HG03460 (cell line): Measurements from ENCODE around the gene EXOSC3.
"Not testable (repeated sequence)": the region's sequence is repeated elsewhere in the genome, so short reads cannot be mapped to it uniquely, and the experiment has no call there.

Experiments used
- ATAC-seq: cut with Tn5 transposase; IDR thresholded peaks from one replicate; pipeline ENCODE4 v1.9.1; 2021; ENCODE audit not compliant: unreplicated experiment

Gene EXOSC3

DNA sequence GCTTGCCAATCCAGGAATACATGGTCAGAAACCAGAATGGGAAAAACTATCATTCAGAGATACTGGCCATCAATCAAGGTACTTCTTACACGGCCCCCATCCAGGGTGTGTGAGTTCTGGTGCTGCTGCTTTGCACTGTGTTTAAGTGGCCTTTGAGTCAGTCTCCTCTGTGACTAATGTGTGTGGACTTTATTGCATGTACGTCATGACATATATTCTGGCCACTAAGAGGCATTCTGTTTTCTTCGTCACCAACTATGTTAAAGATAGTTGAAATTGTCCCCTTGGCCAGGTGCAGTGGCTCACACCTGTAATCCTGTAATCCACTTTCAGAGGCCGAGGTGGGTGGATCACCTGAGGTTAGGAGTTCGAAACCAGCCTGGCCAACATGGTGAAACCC is 8.5 kb downstream of the EXOSC3 start:
- ATAC-seq, result no peak

DNA sequence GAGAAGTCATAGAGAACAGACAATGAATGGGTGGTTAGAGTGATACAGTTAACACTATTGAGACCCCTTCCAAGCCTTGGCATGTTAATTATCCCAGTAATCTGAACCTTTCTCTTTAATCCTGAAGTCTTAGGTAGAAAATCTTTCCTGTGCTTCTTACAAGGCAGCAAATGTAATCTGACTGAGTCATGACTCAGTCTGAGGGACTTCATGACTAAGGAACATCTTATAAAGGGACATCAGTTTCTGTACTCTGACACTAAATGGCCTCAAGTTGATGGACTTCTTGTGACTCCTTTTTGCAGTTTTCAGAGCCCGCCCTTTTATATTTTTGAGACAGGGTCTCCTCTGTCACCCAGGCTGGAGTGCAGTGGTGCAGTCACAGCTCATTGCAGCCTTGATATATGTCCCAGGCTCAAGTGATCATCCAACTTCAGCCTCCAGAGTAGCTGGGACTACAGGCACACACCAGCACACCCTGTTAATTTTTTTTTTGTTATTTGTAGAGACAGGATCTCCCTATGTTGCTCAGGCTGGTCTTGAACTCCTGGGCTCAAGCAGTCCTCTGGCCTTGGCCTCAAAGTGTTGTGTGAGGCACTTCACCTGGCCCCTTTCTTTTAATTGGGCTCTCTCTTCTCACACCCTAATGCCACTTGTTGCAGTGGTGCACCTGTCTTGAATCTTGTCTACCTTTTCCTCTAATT is 9.5 kb downstream of the EXOSC3 start:
- no peak for ATAC-seq

DNA sequence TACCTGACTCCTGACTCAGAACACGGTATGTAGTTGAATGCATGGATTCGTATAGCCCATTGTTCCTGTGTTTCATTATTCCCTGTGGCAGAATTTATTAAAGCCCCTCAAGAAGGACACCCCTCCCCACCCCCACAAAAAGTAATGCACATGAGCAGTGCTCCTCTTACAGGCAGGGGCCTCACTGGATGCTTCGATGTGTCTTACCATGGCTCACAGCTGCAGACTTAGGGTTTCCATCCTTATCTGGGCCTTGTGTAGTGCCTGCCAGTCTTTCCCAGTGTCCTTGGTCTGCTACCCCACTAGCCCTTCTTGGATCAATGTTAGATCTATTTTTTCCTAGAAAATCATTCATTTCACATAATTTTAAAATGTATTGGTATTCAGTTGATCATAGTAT is 14.9 kb downstream of the EXOSC3 start:
- no peak for ATAC-seq

DNA sequence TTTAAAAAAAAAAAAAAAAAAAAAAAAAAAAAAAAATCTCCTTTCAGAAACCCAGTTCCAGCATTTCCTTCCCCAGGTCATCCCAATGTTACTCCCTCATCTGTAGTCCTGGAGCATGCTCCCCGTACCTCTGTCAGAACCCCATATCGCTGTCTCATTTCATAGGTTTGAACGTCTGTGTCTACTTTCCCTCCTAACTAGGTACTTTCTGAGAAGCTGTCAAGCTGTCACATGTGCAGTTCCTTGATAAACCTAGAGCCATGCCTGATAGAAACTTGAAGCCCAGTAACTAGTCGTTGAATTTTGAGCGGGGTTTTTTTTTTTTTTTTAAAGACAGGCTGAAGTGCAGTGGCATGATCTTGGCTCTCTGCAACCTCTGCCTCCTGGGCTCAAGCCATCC is 15.6 kb downstream of the EXOSC3 start:
- no peak for ATAC-seq

DNA sequence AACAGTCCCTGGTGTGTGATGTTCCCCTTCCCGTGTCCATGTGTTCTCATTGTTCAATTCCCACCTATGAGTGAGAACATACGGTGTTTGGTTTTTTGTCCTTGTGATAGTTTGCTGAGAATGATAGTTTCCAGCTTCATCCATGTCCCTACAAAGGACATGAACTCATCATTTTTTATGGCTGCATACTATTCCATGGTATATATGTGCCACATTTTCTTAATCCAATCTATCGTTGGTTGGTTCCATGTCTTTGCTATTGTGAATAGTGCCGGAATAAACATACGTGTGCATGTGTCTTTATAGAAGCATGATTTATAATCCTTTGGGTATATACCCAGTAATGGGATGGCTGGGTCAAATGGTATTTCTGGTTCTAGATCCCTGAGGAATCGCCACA is 19.6 kb downstream of the EXOSC3 start:
- not testable (repeated sequence) for ATAC-seq

DNA sequence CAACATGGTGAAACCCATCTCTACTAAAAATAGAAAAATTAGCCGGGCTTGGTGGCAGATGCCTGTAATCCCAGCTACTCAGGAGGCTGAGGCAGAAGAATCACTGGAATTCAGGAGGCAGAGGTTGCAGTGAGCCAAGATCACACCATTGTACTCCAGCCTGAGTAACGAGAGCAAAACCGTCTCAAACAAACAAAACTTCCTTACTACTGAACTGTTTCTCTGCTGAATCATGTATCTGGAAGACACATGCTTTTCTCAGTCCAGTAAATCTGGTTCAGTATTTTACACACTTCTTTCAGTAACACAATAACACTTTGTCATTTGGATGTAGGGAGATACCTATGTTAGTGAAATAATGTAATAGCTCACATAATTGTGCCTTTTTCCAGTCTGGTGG is 23.4 kb downstream of the EXOSC3 start:
- ATAC-seq, result no peak

DNA sequence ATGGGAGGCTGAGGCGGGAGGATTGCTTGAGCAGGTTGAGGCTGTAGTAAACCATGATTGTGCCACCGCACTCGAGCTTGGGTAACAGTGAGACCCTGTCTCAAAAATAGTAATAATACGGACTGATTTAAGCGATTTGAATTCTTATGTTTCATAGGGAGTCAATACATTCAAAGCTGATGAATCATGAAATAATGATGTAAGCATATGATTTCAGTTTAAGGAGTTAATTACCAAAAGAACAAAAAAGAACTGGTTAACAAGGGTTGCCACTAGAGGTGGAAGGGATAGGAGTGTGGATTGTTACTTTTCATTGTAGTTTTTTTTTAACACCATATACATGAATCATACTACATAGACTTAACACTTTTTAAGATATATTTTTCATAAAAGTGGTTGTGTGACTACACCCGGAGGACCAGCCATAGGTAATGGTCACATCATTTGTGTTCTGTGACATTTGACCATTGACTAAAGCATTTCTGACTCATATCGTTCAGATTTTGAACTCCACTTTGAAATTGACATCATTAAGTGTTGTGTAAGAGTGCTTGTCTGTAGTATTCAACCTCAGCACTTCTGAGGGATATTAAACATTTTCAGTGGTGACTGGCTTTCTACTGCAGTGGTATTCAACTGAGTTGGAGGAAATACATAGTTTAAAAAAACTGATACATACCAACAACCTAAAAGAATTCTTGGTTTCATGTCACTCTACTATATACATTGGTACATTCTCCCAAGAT is 24.3 kb downstream of the EXOSC3 start:
- no peak for ATAC-seq

DNA sequence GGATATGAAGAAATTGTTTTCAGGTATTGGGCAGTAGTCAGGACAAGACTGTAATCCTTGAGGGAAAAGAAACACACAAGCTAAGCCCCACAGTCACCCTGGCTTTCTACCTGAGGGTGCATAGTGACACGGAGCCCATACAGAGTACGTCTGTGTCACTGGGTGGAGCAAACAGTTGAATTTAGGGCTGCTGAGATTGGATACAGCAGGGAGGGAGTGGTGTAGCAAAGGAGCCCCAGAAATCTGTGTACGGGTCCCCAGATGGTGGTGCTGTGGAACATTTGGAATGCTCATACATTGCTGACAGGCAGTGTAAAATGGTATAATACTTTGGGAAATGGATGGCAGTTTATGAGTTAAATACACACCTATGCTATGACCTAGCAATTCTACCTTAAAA is 26.1 kb downstream of the EXOSC3 start:
- no peak for ATAC-seq

DNA sequence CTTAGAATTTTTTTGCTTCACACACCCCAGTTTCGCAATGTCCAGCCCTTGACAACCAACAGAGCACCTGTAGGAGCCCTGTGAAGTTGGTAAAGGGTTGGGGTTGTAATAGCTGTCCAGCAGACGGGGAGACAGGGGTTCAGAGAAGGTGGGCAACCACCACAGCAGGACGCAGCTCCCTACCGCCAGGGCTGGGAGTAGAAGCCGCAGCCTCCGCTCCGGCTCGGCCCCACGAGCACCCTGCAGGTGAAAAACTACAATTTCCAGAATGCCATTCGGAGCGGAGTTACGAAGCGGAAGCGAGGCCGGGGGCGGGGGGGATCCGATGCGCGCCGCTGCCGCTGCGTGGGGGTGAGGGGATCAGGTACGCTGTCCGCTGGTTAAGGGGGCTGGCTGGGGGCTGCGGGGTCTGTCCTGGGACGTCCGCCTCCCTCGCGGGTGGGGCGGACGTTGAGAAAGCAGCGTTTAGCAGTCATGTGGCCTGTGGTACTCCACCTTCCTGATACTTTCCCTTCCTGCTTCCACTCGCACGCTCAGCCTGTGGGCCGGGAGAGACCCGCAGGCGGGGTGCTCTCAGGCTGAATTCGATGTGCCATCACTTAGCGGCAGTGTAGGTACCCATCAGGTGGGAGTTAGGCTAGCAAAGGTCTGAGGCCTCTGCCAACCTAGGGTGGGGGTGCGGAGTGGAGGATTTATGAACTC is 31.2 kb downstream of the EXOSC3 start, which contains the start of gene TRMT10B:
TSS of gene TRMT10B (plus strand) at position 317 of the 702 bp plus-strand sequence. CDS start 8,127 bp downstream, outside the sequence.
- peak; percentile 85 for ATAC-seq

DNA sequence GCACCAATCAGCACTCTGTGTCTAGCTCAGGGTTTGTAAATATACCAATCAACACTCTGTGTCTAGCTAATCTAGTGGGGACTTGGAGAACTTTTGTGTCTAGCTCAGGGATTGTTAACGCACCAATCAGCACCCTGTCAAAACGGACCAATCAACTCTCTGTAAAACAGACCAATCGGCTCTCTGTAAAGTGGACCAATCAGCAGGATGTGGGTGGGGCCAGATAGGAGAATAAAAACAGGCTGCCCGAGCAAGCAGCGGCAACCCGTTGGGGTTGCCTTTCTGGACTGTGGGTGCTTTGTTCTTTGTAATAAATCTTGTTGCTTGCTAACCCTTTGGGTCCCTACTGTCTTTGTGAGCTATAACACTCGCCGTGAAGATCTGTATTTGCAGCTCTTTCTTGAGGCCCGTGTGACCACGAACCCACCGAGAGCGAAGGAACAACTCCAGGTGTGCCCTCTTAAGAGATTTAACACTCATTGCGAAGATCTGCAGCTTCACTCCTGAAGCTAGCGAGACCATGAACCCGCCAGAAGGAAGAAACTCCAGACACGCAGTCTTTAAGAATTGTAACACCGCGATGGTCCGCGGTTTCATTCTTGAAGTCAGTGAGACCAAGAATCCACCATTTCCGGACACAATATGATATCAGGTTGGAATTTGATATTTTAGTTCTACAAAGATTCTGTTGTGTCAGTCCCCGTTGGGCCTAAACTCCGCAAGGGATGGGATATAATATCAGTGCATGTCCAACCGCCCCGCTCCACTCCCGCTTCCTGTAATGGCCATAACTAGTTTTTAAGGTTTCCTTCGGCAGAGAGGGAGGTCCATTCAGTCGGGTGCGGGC is 32.0 kb downstream of the EXOSC3 start:
- ATAC-seq, result no peak

DNA sequence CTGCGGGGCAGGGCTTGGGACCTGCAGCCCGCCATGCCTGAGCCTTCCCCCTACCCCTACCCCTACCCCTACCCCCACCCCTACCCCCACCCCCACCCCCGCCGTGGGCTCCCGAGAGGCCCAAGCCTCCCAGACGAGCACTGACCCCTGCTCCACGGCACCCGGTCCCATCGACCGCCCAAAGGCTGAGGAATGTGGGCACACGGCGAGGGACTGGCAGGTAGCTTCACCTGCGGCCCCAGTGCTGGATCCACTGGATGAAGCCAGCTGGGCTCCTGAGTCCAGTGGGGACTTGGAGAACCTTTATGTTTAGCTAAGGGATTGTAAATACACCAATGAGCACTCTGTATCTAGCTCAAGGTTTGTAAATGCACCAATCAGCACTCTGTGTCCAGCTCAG is 32.8 kb downstream of the EXOSC3 start:
- not testable (repeated sequence) for ATAC-seq

DNA sequence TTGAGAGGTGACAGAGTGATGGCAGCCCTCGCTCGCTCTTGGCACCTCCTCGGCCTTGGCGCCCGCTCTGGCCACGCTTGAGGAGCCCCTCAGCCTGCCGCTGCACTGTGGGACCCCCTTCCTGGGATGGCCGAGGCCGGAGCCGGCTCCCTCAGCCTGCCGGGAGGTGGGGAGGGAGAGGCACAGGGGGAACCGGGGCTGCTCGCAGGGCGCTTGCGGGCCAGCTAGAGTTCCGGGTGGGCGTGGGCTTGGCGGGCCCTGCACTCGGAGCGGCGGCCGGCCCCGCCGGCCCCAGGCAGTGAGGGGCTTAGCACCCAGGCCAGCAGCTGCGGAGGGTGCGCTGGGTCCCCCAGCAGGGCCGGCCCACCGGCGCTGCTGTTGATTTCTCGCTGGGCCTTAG is 33.2 kb downstream of the EXOSC3 start:
- ATAC-seq, result not testable (repeated sequence)

DNA sequence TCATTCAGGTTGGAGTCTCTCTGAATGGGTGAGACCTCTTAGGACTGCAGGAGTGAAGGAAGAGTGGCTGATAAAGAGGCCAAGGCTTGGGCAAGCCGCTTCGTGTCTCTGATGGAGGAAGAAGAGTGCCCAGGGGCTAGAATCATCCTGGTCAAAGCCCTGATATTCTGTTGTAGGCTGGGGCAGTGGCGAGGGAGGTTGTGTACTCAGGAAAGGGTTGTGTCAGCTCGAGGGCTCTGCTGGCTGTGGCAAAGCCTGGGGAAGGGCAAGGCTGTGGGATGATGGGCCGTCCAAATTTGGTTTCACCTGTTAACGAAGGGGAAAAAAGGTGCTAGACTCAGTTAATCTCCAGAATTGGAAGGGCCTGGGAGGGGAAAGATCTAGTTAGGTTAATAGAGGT is 33.7 kb downstream of the EXOSC3 start:
- ATAC-seq, result no peak

DNA sequence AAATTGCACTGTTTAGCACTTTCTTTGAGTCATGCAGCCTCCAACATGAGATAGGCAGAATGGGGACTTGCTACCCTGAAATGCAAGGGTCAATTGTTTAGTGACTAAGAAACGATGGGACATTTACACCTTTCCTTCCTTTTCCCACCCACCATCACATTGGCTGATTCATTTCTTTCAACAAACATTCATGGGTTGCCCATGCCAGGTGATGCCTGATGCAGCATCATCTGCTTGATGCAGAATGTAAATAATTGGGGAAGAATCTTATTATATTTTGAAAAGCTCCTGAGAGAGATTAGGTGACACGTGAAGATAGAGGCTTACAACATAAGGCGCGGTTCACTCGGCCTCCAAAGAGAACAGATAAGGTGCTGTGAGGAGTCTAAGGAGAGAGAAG is 35.7 kb downstream of the EXOSC3 start:
- no peak for ATAC-seq

DNA sequence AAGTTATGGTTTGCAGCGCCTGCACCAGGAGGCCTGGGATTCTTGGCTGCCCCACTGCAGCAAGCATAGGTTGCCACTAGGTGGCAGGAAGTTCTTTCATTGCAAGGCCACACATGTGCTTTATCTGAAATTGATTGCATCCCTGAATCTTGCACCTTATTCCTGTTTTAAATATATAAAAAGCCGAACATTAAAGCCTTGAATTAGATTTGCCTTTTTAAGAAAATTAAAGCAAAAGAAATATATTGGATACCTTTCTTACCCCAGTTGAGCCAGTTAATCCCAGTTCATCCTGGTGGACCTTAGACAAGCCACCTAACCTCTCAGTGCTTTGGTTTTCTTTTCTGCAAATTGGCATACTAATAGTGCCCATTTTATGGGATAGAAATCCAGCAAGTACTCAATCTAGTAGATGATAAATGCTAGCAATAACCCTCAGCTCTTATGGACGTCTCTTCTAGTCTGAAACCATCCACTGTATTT is 37.6 kb downstream of the EXOSC3 start:
- ATAC-seq, result peak; percentile 75

DNA sequence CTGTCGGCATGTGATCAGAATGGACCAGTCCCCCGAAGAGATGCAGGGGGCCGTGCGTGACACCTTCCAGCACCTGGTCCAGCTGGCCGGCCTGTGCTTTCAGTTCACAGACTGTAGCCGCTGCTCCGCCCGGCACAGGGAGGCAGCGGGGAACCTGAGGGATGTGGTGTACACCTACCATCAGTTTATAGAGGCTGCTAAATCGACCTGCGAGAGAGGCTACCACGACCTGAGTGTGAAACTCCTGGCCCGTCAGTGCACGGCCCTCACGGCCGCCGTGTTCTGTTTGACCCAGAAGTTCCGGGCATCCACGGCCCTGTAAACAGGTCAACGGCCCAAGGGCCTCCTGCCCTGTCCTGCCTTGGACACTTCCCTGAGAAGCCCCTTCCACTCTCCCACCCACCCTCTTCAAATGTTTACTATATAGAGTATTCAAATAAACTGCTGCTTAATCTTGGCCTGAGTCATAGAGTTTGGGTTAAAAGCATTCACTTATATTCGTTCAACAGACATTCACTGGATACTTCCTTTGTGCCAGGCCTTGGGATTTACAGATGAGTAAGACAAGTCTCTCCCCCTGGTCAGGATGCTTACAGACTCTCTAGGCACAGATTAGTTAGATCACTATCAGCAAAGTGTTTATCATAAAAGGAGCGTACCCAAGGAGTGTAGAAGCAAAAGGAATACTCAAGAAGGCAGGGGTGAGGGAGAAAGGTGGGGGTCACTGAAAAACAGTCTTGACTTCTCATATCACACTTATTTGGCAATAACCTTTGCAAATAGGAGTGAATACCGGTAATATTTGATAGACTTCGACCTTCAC is 38.2 kb downstream of the EXOSC3 start:
- ATAC-seq, result no peak

DNA sequence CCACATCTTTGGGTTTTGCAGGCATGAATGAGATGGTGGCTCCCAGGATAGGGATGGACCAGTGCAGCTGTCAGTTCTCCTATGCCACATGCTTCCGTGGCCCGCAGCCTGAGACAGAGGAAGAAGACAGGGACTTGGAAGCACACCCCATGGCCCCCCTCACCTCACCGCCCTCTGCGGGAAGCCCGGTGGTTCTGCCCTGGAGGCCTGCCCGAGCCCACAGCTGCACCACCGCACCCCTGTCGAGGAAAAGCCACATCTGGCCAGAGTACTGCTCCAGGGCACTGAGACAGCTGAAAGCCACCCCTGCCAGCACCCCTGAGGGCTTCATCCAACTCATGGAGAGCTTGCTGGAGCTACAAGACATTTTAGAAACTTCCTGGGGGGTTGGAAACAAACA is 38.9 kb downstream of the EXOSC3 start:
- no peak for ATAC-seq

DNA sequence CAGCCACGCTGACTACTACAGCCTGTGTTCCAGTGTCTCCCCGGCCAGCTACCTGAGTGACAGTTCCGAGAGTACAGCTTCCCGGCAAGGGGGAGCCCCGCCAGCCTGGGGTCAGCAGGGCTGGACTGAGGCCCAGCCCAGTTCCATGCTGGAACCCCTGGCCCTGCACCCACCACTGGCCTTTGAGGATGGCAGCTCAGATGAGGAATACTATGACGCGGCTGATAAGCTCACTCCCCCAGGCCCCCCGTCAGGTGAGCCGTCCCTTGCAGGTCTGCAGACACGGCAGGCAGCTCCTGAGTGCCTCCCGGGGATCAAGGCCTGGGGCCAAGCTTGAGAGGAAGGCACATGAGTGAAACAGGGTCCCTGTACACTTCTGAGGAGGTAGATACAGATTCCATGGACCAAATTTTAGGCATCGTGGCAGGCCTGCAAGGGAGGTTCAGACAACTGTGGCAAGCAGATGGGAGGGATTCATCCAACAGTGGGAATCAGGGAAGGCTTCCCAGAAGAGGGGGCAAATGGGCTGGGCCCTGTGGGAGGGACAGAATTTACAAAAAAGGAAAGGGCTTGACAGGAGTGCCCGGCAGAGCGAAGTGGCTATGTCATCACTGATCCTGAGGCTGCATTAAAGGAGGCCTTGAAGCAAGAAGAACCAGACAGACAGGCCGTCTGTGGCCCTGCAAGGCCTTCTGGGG is 44.1 kb downstream of the EXOSC3 start:
- ATAC-seq, result no peak

DNA sequence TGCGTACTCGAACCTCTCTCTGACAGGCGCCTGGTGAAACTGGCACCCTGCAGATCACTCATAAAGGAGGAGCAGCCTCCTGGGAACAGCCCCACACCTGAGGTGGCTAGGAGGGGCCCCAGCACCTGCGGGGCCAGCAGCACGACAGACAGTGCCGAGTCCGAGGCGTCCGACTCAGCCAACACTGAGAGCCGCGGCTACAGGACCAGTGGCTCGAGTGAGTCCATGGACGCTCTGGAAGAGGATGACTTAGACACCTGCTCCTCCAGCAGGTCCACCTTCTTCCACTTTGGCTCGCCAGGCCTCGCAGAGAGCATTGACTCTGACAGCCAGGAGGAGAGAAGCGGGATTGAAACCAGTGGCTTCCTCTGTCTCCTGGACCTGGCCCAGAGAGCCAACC is 44.7 kb downstream of the EXOSC3 start:
- no peak for ATAC-seq
